Measurements from ENCODE around the gene MANSC4. TPM values are rescaled to one million over a fixed set of nuclear protein-coding genes. Genes with fewer than 3 reads are reported as not detected.
"Not testable (repeated sequence)": the region's sequence is repeated elsewhere in the genome, so short reads cannot be mapped to it uniquely, and the experiment has no call there.

MANSC4 gene
- polyA plus RNA-seq, 10 donors, result 0.12 to 0.41 (median 0.31) TPM; not detected in 7

DNA sequence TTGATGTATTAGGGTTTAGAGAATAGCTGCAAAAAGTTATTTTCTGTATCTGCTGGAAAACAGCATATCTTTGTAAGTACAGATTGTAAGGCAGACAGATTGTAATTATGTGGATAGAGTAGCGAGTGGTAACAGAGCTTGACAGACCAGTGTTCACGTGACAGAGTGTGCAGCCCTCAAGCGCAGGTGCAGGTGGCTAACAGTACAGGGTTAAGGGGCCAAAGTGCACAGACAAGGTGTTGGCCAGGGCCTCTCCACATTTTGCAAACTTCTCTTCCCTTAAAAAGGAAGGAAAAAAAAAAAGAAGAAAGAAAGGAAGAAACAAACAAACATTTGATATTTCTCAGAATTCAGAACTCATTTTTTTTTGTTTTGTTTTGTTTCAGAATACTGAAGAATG is 25.2 kb downstream of the MANSC4 start:
- no peak for DNase-seq

DNA sequence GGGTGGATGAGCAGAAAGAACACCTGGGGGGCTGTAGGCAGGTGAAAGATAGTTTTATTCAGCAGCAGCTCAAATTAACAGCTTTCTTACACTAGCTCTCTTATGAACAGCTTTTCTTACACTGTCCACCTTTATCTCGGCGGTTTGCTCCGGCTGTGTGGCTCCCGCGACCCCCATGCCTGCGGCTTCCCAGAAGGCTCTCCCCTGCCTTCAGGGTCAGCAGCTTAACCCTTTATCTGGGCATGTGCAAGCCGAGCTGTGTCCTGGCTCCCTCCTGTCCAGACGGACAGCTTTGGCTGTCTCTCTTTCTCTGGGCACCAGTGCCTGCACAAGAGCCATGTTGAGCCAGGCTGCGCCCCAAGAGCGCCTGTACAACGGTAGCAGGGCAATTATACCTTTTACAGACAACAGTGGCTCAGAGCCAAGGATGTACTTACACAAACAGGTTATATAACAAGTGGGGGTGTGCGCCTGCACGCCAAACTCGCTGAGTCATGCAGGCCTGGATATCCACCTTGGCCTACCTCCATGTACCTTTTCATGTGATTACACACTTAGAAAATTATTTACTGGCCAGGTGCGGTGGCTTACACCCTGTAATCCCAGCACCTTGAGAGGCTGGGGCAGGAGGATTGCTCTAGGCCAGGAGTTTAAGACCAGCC is 28.5 kb downstream of the MANSC4 start:
- no peak for DNase-seq

DNA sequence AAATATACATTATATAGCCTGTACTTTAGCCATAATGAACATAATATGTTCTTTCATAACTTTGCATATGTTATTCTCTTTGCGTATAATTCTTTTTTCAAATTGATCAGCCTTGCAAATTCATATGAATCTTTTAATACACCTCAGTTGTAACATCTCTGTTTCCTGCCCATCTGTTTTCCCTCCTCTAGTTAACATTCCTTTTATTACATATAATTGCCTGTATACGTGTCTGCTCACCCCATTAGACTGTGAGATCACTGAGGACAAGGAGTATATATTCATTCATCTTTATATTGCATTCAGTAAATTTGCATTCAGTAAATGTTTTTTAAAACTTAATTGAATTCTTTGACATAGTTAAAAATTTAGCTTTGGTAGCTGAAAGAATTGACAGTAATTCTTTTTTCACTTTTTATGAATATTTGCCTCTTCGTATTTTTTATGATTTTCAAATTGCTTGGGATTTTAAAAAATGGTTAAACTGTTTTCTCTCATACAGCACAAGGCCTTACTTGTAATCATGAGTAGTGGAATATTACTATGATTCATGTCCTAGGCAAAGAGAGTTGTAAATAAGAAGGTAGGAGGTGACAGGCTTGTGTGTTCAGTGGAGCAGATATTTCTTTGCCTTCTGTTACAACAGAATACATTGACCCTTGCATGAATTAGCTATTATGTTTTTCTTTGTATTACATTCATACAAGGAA is 32.8 kb downstream of the MANSC4 start:
- DNase-seq, result no peak

DNA sequence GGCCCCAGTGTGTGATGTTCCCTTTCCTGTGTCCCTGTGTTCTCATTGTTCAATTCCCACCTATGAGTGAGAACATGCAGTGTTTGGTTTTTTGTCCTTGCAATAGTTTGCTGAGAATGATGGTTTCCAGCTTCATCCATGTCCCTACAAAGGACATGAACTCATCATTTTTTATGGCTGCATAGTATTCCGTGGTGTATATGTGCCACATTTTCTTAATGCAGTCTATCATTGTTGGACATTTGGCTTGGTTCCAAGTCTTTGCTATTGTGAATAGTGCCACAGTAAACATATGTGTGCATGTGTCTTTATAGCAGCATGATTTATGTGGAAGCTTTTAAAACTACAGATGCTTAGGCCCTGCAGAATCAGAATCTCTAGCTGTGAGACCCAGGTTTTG is 34.3 kb downstream of the MANSC4 start:
- DNase-seq, result not testable (repeated sequence)

DNA sequence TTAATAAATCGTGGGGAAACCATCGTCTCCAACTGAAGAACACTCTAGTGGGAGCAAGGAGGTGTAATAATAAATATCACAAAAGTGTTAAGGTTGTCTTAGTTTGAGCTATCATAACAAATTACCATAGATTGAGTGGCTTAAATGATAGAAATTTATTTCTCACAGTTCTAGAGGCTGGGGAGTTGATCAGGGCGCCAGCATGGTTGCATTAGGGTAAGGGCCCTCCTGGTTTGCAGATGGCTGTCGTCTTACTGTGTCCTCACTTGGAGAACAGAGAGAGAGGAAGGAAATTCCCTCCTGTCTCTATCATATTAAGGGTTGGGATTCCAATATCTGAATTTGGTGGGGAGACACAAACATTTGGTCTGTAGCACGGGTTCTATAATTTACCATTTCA is 36.4 kb downstream of the MANSC4 start:
- no peak for DNase-seq

DNA sequence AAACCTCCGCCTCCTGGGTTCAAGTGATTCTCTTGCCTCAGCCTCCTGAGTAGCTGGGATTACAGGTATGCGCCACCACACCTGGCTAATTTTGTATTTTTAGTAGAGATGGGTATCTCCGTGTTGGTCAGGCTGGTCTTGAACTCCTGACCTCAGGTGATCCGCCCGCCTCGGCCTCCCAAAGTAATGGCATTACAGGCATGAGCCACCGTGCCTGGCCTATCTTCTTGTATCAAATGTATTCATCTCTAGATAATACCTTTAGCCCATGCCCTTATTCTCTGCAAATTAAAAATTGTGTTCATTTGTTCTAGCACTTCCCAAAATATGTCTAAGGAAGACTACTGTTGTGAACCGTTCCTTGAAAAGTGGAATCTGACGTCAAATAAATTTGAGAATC is 45.7 kb downstream of the MANSC4 start:
- not testable (repeated sequence) for DNase-seq

DNA sequence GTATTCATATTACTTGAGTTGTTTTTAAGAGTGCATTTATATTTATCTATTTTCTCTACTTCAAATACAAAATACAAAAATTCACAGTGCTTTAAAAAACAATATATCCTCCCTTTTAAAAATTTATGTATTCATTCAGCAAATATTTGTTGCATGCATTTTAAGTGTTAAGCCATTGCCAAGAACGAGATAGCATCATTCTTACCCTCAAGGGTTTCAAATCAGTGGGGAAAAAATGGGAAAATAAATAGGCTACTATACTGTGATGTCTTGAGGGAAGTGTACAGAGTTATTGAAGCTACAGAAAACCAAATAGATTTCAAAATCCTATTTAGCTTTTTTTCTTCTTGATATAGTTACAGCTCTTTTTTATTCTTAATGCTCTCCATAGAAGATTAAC is 46.2 kb downstream of the MANSC4 start:
- no peak for DNase-seq

DNA sequence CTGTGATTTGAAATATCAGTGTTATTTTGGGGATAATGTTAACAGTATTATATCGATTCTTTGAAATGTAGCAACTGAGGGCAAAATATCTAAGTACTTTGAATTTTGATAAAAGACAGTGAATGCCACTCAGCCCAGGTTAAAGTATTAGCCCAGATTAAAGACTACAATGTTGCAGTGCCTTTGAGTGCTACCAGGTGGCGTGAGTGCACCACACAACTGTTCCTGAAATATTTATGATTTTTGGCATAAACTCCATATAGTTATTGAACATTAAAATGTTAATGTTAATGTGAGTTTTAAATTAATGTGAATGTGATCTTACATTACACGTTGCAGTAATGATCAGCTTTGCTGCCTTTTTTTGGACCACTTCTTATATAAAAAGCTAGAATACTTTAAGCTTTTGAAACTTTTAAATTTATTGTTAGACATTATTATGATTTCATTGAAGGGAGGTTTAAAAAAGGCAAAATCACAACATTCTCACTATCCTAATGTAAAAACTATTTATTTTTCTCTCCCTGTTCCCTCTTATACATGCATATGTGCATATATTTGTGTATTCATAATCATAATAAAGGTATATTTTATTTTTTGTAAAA is 46.9 kb downstream of the MANSC4 start:
- peak; percentile 20 to 46 (median 27) for DNase-seq

DNA sequence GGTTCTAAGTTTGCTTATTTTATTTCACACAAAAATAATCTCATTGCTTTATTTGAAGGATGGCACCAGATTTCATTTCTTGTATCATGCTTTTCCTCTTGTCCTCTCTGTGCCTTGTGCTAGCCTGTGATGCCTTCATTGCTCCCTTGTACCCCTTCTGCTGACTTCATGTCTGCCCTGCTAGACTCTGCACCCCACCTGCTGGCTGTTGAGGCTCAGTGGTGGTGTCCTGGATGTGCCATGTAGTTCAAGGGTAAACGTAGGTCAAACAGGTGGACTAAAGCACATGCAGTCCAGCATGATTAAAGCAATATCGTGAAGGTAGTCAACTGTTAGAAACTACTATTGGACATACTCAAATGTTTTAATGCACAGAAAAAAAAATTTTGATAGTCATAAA is 47.8 kb downstream of the MANSC4 start:
- no peak for DNase-seq

DNA sequence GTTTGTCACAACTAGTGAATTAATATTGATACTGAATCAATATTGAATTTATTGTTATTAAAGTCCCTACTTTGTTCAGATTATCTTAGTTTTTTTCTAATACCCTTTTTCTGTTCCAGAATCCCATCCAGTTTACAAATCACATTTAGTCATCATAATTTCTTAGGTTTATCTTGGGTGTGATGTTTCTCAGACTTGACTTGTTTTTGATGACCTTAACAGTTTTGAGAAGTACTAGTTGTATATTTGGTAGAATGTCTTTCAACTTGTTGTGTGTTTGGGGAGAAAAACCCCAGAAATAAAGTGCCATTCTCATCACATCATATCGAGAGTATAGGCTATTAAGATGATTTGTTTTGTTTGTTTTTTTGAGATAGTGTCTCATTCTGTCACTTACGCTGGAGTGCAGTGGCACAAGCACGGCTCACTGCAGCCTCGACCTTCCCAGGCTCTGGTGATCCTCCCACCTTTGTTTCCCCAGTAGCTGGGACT is 49.9 kb downstream of the MANSC4 start:
- no peak for DNase-seq

DNA sequence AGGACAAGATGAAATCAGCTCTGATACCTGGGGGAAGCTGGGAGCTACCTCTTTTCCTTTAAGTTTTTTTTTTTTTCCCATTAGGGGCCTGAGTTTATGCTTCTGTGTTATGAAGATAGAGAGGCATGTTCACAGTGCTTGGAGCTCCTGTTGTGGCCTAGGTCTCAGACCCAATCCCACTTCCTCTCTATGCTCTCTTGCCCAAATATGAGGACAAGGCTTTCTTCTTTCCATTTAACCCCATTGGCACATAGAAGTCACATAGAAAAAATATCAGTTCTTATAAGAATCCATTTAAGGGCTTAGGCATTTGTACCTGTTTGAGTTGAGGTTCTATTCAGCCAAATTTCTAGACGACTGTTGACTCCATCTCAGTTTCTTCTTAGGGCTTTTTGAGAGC is 56.8 kb downstream of the MANSC4 start:
- DNase-seq, result no peak

Other genes with a start within 250 kb of the MANSC4 start
- gene REP15, start 83.8 kb downstream of the MANSC4 start, polyA plus RNA-seq (ENCODE audit: insufficient read length in 10 of 10), result 1 to 10 TPM in 9 of 10 donors, under 1 TPM in 1; 0.34 to 2.4 (median 1.2) TPM
- gene MRPS35, start 69.4 kb downstream of the MANSC4 start, polyA plus RNA-seq (ENCODE audit: insufficient read length in 10 of 10), result 10 to 100 TPM; 45.8 to 62.9 (median 49.1) TPM
- 10 to 100 TPM; 10.9 to 19.9 (median 14.1) TPM for gene KLHL42, start within 50 bp of the MANSC4 start, polyA plus RNA-seq (ENCODE audit: insufficient read length in 10 of 10)
- gene PTHLH, start 192.5 kb upstream of the MANSC4 start, polyA plus RNA-seq (ENCODE audit: insufficient read length in 10 of 10), result 1 to 10 TPM; 1.4 to 8.7 (median 2.6) TPM

Measured in muscle of back (tissue), 11 donors.